ENCODE data around the gene MAST4. TPM values are rescaled to one million over a fixed set of nuclear protein-coding genes. Genes with fewer than 3 reads are reported as not detected.

The MAST4 gene
- total and polyA plus RNA-seq, 7 experiments from 2014 or later = 11.3 to 39.0 (median 28.3) TPM

DNA sequence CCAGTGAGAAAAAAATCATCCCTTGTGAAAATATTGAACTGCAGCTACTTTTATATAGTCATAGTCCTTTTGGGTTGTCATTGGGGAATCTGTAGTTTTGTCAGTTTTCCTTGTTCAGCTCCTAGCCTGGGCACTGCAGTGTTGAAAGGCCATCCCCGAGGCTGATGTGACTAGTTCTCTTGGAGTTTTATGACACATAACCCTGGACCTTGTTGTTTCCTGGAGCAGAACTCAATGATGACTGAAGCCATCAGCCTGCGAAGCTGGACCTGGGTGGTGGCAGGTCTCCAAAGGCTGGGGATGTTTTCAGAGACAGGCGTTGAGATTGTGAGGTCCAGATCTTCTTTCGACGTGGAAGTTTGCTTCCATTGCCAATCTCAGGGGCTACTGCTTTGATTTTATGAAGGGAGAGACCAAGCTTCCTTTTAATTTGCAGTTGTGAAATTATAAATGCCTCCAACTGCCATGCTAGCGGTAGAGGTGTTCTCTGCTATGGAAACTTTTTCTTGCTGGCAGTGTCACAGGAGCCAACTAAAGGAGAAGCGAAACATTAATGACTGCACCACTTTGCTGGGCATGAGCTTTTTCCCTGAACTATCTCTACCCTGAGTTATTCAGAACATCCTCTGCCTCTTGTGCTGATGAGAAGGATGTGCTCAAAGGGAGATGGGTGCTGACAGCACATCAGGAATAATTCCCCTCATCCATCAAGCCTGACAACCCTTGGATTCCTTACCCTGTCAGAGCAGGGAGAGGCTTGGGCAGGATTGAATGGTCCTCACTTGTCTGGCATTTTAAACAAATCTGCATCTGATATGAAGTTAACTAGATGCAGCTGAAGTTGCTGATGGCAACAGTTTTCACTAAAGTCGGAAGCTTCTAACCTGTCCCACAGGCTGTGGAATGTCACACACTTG is 209.6 kb downstream of the MAST4 start:
- Mint-ChIP-seq H3K36me3 (no peaks in the 10 kb centered on the region), H3K4me3 (no peak overlapping the region), H3K9me3 (no peaks in the 10 kb centered on the region), H3K27ac (no peak overlapping the region), H3K27me3 (peaks cover 25 to 61% (median 37%) of the 10 kb centered on the region in 5 donors), H3K4me1 (peaks cover 0 to 8% (median 0%) of the 10 kb centered on the region in 7 donors)
- Histone ChIP-seq H3K36me3 (ENCODE audit: control insufficient read depth in 2 of 3, insufficient read depth in 3 of 3, low read length in 3 of 3) (no peaks in the 10 kb centered on the region), H3K27me3 (ENCODE audit: control insufficient read depth in 2 of 2, insufficient read depth in 2 of 2, low read length in 2 of 2) (no peaks in the 10 kb centered on the region), H3K9me3 (ENCODE audit: control insufficient read depth in 2 of 3, low read length in 3 of 3) (no peaks in the 10 kb centered on the region), H3K4me1 (ENCODE audit: control insufficient read depth in 2 of 2, insufficient read depth in 2 of 2, low read length in 2 of 2) (no peaks in the 10 kb centered on the region), H3K27ac (ENCODE audit: low read depth, low read length) (no peak overlapping the region), H3K4me3 (ENCODE audit: low read length) (no peak overlapping the region)
- intact Hi-C loops (cut with micrococcal nuclease) = no loop called here
- ATAC-seq (no peak), DNase-seq (no peak)
- POLR2A ChIA-PET = no interaction called here
- CTCF ChIA-PET = no interaction called here

DNA sequence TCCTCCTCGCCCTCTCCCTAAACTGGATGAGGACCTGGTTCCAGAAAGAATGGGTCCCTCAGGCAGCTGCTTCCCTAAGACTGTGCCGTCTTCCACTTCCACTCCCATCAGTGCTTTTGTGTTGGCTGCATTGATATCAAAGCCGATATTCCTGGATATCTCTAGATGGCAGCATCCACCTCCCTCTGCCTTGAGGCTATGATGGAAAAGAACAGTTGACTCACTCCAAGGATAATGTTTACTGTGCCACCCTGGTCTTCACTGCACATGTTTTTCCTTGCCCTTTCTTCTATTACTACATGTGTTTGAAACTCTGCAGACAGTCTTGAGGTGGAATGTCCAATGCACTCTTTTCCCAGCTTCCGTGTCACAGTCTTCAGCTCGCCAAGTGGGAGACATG is 211.6 kb downstream of the MAST4 start:
- CTCF ChIA-PET = no interaction called here
- POLR2A ChIA-PET = no interaction called here

DNA sequence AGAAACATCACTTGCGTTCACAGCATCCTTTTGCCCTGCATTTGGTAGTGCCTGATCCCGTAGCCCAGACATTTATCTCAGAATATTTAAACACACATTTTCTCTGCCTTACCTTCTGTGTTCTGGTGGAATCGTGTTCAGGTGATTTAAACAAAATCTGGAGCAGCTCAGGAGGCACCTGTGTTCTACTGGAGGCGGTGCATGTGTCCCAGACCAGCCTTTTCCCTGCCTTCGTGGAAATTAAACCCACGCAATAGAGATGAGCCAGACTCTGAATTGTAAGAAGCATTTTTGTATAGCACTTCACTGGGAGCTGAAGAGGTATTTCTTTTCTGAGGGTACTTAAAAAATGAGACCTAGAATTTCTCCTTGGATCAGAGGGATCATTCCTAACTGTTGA is 212.5 kb downstream of the MAST4 start:
- Histone ChIP-seq H3K9me3 (ENCODE audit: control insufficient read depth in 2 of 3, low read length in 3 of 3) (no peaks in the 10 kb centered on the region), H3K36me3 (ENCODE audit: control insufficient read depth in 2 of 3, insufficient read depth in 3 of 3, low read length in 3 of 3) (no peaks in the 10 kb centered on the region), H3K27ac (ENCODE audit: low read depth, low read length) (no peak overlapping the region), H3K4me3 (ENCODE audit: low read length) (no peak overlapping the region), H3K4me1 (ENCODE audit: control insufficient read depth in 2 of 2, insufficient read depth in 2 of 2, low read length in 2 of 2) (no peaks in the 10 kb centered on the region), H3K27me3 (ENCODE audit: control insufficient read depth in 2 of 2, insufficient read depth in 2 of 2, low read length in 2 of 2) (no peaks in the 10 kb centered on the region)
- Mint-ChIP-seq H3K4me1 (peaks cover 0 to 19% (median 0%) of the 10 kb centered on the region in 7 donors), H3K36me3 (no peaks in the 10 kb centered on the region), H3K9me3 (no peaks in the 10 kb centered on the region), H3K27ac (no peak overlapping the region), H3K4me3 (no peak overlapping the region), H3K27me3 (peaks cover 30 to 45% (median 38%) of the 10 kb centered on the region in 5 donors)
- DNase-seq (no peak), ATAC-seq (no peak)
- POLR2A ChIA-PET = no interaction called here
- intact Hi-C loops (cut with micrococcal nuclease) = no loop called here
- CTCF ChIA-PET = interaction anchor here (0.6 to 0.7 kb wide), 2 partner anchors 11 to 402 kb away, joined by 3 to 4 read pairs; no protein-coding TSS in a partner anchor

More for the DNA sequence above, 211.6 kb downstream of the MAST4 start:
- DNase-seq = no peak
- Histone ChIP-seq H3K4me1 (ENCODE audit: control insufficient read depth in 2 of 2, insufficient read depth in 2 of 2, low read length in 2 of 2) (no peaks in the 10 kb centered on the region), H3K36me3 (ENCODE audit: control insufficient read depth in 2 of 3, insufficient read depth in 3 of 3, low read length in 3 of 3) (no peaks in the 10 kb centered on the region), H3K9me3 (ENCODE audit: control insufficient read depth in 2 of 3, low read length in 3 of 3) (no peaks in the 10 kb centered on the region), H3K27me3 (ENCODE audit: control insufficient read depth in 2 of 2, insufficient read depth in 2 of 2, low read length in 2 of 2) (no peaks in the 10 kb centered on the region), H3K27ac (ENCODE audit: low read depth, low read length) (no peak overlapping the region), H3K4me3 (ENCODE audit: low read length) (no peak overlapping the region)
- Mint-ChIP-seq H3K4me3 (no peak overlapping the region), H3K4me1 (peaks cover 0 to 18% (median 0%) of the 10 kb centered on the region in 7 donors), H3K27ac (no peak overlapping the region), H3K27me3 (peaks cover 30 to 49% (median 38%) of the 10 kb centered on the region in 5 donors), H3K9me3 (no peaks in the 10 kb centered on the region), H3K36me3 (no peaks in the 10 kb centered on the region)
- ATAC-seq = no peak
- intact Hi-C loops (cut with micrococcal nuclease) = no loop called here

DNA sequence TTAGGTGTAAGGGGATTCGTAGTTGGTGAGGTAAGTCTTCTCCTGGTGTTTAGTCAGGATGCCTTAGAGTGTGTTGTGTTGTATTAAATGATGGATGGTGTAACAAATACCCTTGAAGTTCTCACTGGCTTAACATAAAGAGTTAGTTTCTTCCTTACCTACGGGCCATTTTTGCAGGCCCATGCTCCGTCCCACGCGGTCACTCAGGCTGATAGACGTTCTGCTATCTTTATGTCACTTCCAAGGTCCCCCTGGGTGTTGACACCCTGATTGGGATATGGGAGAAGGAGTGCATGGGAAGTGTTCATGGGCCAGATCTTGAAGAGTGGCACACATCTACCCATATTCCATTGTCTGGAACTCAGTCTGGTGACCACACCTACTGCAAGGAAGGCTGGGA is 214.0 kb downstream of the MAST4 start:
- Histone ChIP-seq H3K4me1 (ENCODE audit: control insufficient read depth in 2 of 2, insufficient read depth in 2 of 2, low read length in 2 of 2) (peaks cover 0 to 3% of the 10 kb centered on the region in 2 donors), H3K27me3 (ENCODE audit: control insufficient read depth in 2 of 2, insufficient read depth in 2 of 2, low read length in 2 of 2) (no peaks in the 10 kb centered on the region), H3K36me3 (ENCODE audit: control insufficient read depth in 2 of 3, insufficient read depth in 3 of 3, low read length in 3 of 3) (no peaks in the 10 kb centered on the region), H3K9me3 (ENCODE audit: control insufficient read depth in 2 of 3, low read length in 3 of 3) (no peaks in the 10 kb centered on the region), H3K27ac (ENCODE audit: low read depth, low read length) (no peak overlapping the region), H3K4me3 (ENCODE audit: low read length) (no peak overlapping the region)
- peaks cover 21 to 40% (median 29%) of the 10 kb centered on the region in 5 donors for H3K27me3 Mint-ChIP-seq
- H3K9me3 Mint-ChIP-seq = no peaks in the 10 kb centered on the region
- H3K4me1 Mint-ChIP-seq = peaks cover 0 to 29% (median 0%) of the 10 kb centered on the region in 7 donors
- no peak overlapping the region for H3K4me3 Mint-ChIP-seq
- CTCF ChIA-PET = no interaction called here
- H3K36me3 Mint-ChIP-seq = no peaks in the 10 kb centered on the region
- no peak for DNase-seq
- no peak overlapping the region for H3K27ac Mint-ChIP-seq
- intact Hi-C loops (cut with micrococcal nuclease) = loop anchor here in 1 of 2 donors (5.0 kb wide), 1 partner anchor 503 kb away; no protein-coding TSS in a partner anchor
- ATAC-seq = no peak
- POLR2A ChIA-PET = no interaction called here

DNA sequence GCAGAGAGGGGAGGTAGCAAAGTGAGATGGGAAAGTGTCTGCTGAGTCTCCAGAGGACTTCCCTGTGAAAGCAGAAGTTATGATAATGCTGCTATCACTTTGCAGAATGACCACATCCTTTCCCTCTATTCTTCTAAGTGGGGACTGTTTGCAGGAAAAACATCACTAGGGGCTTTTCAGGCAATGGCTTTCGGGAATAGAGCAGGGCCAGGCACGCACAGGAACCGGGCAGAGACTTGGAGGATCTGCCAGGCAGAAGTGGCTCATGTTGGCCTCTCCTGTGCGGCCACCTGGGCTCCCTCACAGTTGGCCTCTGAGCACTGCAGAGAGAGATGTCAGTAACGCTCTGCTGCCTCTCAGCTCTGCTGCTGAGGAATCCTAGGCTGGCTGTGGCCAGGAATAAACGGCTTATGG is 214.7 kb downstream of the MAST4 start:
- Histone ChIP-seq H3K9me3 (ENCODE audit: control insufficient read depth in 2 of 3, low read length in 3 of 3) (no peaks in the 10 kb centered on the region), H3K4me1 (ENCODE audit: control insufficient read depth in 2 of 2, insufficient read depth in 2 of 2, low read length in 2 of 2) (peaks cover 0 to 3% of the 10 kb centered on the region in 2 donors), H3K36me3 (ENCODE audit: control insufficient read depth in 2 of 3, insufficient read depth in 3 of 3, low read length in 3 of 3) (no peaks in the 10 kb centered on the region), H3K27ac (ENCODE audit: low read depth, low read length) (no peak overlapping the region), H3K4me3 (ENCODE audit: low read length) (no peak overlapping the region), H3K27me3 (ENCODE audit: control insufficient read depth in 2 of 2, insufficient read depth in 2 of 2, low read length in 2 of 2) (no peaks in the 10 kb centered on the region)
- intact Hi-C loops (cut with micrococcal nuclease) = loop anchor here in 1 of 2 donors (5.0 kb wide), 1 partner anchor 504 kb away; no protein-coding TSS in a partner anchor
- no peaks in the 10 kb centered on the region for H3K36me3 Mint-ChIP-seq
- CTCF ChIA-PET = no interaction called here
- no peak overlapping the region for H3K27ac Mint-ChIP-seq
- DNase-seq (no peak), ATAC-seq (peak; percentile 54)
- H3K9me3 Mint-ChIP-seq = no peaks in the 10 kb centered on the region
- H3K27me3 Mint-ChIP-seq = peaks cover 19 to 35% (median 23%) of the 10 kb centered on the region in 5 donors
- peak overlapping the region in 1 of 10 donors; percentile 31 for H3K4me3 Mint-ChIP-seq
- POLR2A ChIA-PET = no interaction called here
- peaks cover 0 to 29% (median 0%) of the 10 kb centered on the region in 7 donors for H3K4me1 Mint-ChIP-seq

DNA sequence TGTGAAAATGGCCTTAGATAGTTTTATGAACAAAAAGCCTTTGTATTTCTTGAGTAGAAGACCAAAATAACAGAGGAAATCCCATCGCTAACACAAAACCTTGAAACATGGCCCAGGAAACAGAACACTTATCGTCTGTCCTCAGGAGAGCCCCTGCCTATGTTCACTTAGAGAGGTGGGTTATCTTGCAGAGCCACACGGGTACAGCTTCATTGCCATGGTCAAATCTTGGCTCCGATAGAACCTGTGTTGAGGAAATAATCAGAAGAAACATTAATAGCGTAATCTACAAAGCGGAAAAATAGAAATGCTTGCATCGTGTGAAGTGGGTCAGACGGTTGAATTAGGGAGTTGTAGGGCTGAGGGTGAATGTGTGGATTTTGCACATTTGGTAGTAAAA is 216.1 kb downstream of the MAST4 start:
- DNase-seq (no peak), ATAC-seq (no peak)
- H3K4me3 ChIP-seq (ENCODE audit: low read length) = no peak overlapping the region
- no peak overlapping the region for H3K27ac ChIP-seq (ENCODE audit: low read depth, low read length)
- intact Hi-C loops (cut with micrococcal nuclease) = loop anchor here in 1 of 2 donors (5.0 kb wide), 1 partner anchor 505 kb away; no protein-coding TSS in a partner anchor
- H3K27ac Mint-ChIP-seq = no peak overlapping the region
- ChIA-PET CTCF (no interaction called here), POLR2A (no interaction called here)
- H3K36me3 Mint-ChIP-seq = no peaks in the 10 kb centered on the region
- no peaks in the 10 kb centered on the region for H3K27me3 ChIP-seq (ENCODE audit: control insufficient read depth in 2 of 2, insufficient read depth in 2 of 2, low read length in 2 of 2)
- H3K36me3 ChIP-seq (ENCODE audit: control insufficient read depth in 2 of 3, insufficient read depth in 3 of 3, low read length in 3 of 3) = no peaks in the 10 kb centered on the region
- H3K4me1 ChIP-seq (ENCODE audit: control insufficient read depth in 2 of 2, insufficient read depth in 2 of 2, low read length in 2 of 2) = peaks cover 0 to 3% of the 10 kb centered on the region in 2 donors
- peaks cover 13 to 30% (median 19%) of the 10 kb centered on the region in 5 donors for H3K27me3 Mint-ChIP-seq
- H3K9me3 ChIP-seq (ENCODE audit: control insufficient read depth in 2 of 3, low read length in 3 of 3) = no peaks in the 10 kb centered on the region
- peaks cover 0 to 26% (median 0%) of the 10 kb centered on the region in 7 donors for H3K4me1 Mint-ChIP-seq
- no peaks in the 10 kb centered on the region for H3K9me3 Mint-ChIP-seq
- H3K4me3 Mint-ChIP-seq = no peak overlapping the region
